Liver (tissue), 9 donors: Measurements from ENCODE around the gene PRSS38. TPM values are rescaled to one million over a fixed set of nuclear protein-coding genes. Genes with fewer than 3 reads are reported as not detected.
A peak's percentile ranks its signal among the peaks of the same experiment; 100 is the strongest.

Experiments
- DNase-seq: peaks from one replicate; pipeline ENCODE4 v3.0.0-alpha.2; 2017; ENCODE audit warnings: low spot score
- H3K27ac ChIP-seq, 2 donors: one replicate each; pipeline ENCODE4 v1.7.0; 2013; ENCODE audit warnings: inconsistent platforms in 2 of 2, low read length in 2 of 2, control low read depth in 1 of 2, low read depth in 1 of 2, mild to moderate bottlenecking in 1 of 2
- H3K27me3 ChIP-seq, 4 donors: one replicate each; pipeline versions ENCODE4 v1.6.1 to v1.7.0; 2013; ENCODE audit warnings: low read length in 3 of 4, inconsistent platforms in 1 of 4, mild to moderate bottlenecking in 1 of 4, moderate library complexity in 1 of 4; ENCODE audit not compliant: control insufficient read depth in 4 of 4, insufficient read depth in 4 of 4
- H3K36me3 ChIP-seq, 4 donors: one replicate each; pipeline versions ENCODE4 v1.6.1 to v1.7.0; 2013; ENCODE audit warnings: low read length in 3 of 4, mild to moderate bottlenecking in 3 of 4, low read depth in 1 of 4, moderate library complexity in 1 of 4; ENCODE audit not compliant: control insufficient read depth in 4 of 4, insufficient read depth in 3 of 4
- H3K4me1 ChIP-seq, 4 donors: one replicate each; pipeline versions ENCODE4 v1.6.1 to v1.7.0; 2013; ENCODE audit warnings: low read length in 3 of 4, mild to moderate bottlenecking in 3 of 4, moderate library complexity in 1 of 4; ENCODE audit not compliant: control insufficient read depth in 4 of 4, insufficient read depth in 4 of 4
- H3K4me3 ChIP-seq, 3 donors: one replicate each; pipeline versions ENCODE4 v1.6.1 to v1.7.0; 2013; ENCODE audit warnings: low read length in 3 of 3, control low read depth in 1 of 3, low read depth in 1 of 3, mild to moderate bottlenecking in 1 of 3
- H3K9ac ChIP-seq, 2 donors: one replicate each; pipeline ENCODE4 v1.7.0; 2013; ENCODE audit warnings: low read length in 2 of 2, mild to moderate bottlenecking in 2 of 2, moderate library complexity in 2 of 2, control low read depth in 1 of 2, low read depth in 1 of 2
- H3K9me3 ChIP-seq, 4 donors: one replicate each; pipeline versions ENCODE4 v1.6.1 to v1.7.0; 2013; ENCODE audit warnings: low read length in 3 of 4; ENCODE audit not compliant: control insufficient read depth in 4 of 4
- EGR1 ChIP-seq, 2 donors: IDR thresholded peaks; 2 replicates each; pipeline ENCODE4 v1.6.1; 2016 to 2018; ENCODE audit warnings: antibody characterized with exemption in 2 of 2, low read depth in 2 of 2
- FOXA1 ChIP-seq: IDR thresholded peaks from 2 replicates; pipeline ENCODE4 v1.6.1; 2016; ENCODE audit warnings: antibody characterized with exemption
- FOXA2 ChIP-seq: IDR thresholded peaks from 2 replicates; pipeline ENCODE4 v1.6.1; 2016; ENCODE audit warnings: antibody characterized with exemption
- GABPA ChIP-seq, 2 donors: IDR thresholded peaks in 1 of 2; conservative IDR thresholded peaks in 1 of 2; 2 replicates each; pipeline ENCODE4 v1.6.1; 2016; ENCODE audit warnings: antibody characterized with exemption in 2 of 2, mild to moderate bottlenecking in 1 of 2, moderate library complexity in 1 of 2
- HNF4A ChIP-seq, 2 donors: conservative IDR thresholded peaks; 2 replicates each; pipeline ENCODE4 v1.6.1; 2016; ENCODE audit warnings: antibody characterized with exemption in 2 of 2, mild to moderate bottlenecking in 2 of 2
- HNF4G ChIP-seq: IDR thresholded peaks from 2 replicates; pipeline ENCODE4 v1.6.1; 2016; ENCODE audit warnings: antibody characterized with exemption
- JUND ChIP-seq, 2 donors: IDR thresholded peaks; 2 replicates each; pipeline ENCODE4 v1.6.1; 2016; ENCODE audit warnings: antibody characterized with exemption in 2 of 2
- NR2F2 ChIP-seq: IDR thresholded peaks from 2 replicates; pipeline ENCODE4 v1.6.1; 2016; ENCODE audit warnings: antibody characterized with exemption
- RAD21 ChIP-seq, 2 donors: IDR thresholded peaks; 2 replicates each; pipeline ENCODE4 v1.6.1; 2016; ENCODE audit warnings: antibody characterized with exemption in 2 of 2, mild to moderate bottlenecking in 2 of 2
- RXRA ChIP-seq, 2 donors: IDR thresholded peaks; 2 replicates each; pipeline ENCODE4 v1.6.1; 2017 to 2018; ENCODE audit warnings: antibody characterized with exemption in 2 of 2, mild to moderate bottlenecking in 1 of 2
- SP1 ChIP-seq: IDR thresholded peaks from 2 replicates; pipeline ENCODE4 v1.6.1; 2018; ENCODE audit warnings: antibody characterized with exemption, mild to moderate bottlenecking
- TAF1 ChIP-seq: conservative IDR thresholded peaks from 2 replicates; pipeline ENCODE4 v1.6.1; 2016; ENCODE audit warnings: antibody characterized with exemption, mild to moderate bottlenecking
- YY1 ChIP-seq: IDR thresholded peaks from 2 replicates; pipeline ENCODE4 v1.6.1; 2016; ENCODE audit warnings: antibody characterized with exemption, mild to moderate bottlenecking
- WGBS: extraction: QIAGEN DNeasy Blood & Tissue Kit; methylation state at CpG from one replicate; pipeline ENCODE4 v1.1.7; 2013; 5-methylcytosine and 5-hydroxymethylcytosine counted together
- polyA plus RNA-seq, 2 donors: library from polyadenylated mRNA; stranded (reverse) in 1 of 2; unstranded in 1 of 2; fragments of 200-250 nt in 1 of 2; fragments of >200 nt in 1 of 2; fragmentation: Nextera tagmentation in 1 of 2; extraction: Ambion mirVana in 1 of 2; gene quantifications; one replicate each; pipeline versions ENCODE4 v1.2.1 to v1.2.3, GENCODE V29; 2013 to 2015
- total RNA-seq, 2 donors: library from RNA; depleted of rRNA; stranded (reverse); fragments of >200 nt; gene quantifications; one replicate each; pipeline ENCODE4 v1.2.3, GENCODE V29; 2014
- TF ChIP-seq, protein P1 (sequence below): IDR thresholded peaks from 2 replicates; pipeline ENCODE4 v1.6.1; 2016; ENCODE audit warnings: antibody characterized with exemption
- TF ChIP-seq, protein P2 (sequence below): IDR thresholded peaks from 2 replicates; pipeline ENCODE4 v1.6.1; 2016; ENCODE audit warnings: antibody characterized with exemption
- TF ChIP-seq, protein P3 (sequence below): fragments of 150-350 bp; IDR thresholded peaks from 2 replicates; pipeline ENCODE4 v1.5.1; 2017; ENCODE audit warnings: improper control_type of control experiment, low read depth, low read length; ENCODE audit not compliant: missing input control
- TF ChIP-seq, protein P4 (sequence below): IDR thresholded peaks from 2 replicates; pipeline ENCODE4 v1.6.1; 2016; ENCODE audit warnings: antibody characterized with exemption
- TF ChIP-seq, protein P5 (sequence below): IDR thresholded peaks from 2 replicates; pipeline ENCODE4 v1.6.1; 2016; ENCODE audit warnings: antibody characterized with exemption, mild to moderate bottlenecking
- donor health status: healthy.
- donor health status: healthy.
- donor health status: healthy.
- donor health status: healthy.
- donor health status: healthy.

PRSS38 gene
- total and polyA plus RNA-seq, 4 donors: not detected

DNA sequence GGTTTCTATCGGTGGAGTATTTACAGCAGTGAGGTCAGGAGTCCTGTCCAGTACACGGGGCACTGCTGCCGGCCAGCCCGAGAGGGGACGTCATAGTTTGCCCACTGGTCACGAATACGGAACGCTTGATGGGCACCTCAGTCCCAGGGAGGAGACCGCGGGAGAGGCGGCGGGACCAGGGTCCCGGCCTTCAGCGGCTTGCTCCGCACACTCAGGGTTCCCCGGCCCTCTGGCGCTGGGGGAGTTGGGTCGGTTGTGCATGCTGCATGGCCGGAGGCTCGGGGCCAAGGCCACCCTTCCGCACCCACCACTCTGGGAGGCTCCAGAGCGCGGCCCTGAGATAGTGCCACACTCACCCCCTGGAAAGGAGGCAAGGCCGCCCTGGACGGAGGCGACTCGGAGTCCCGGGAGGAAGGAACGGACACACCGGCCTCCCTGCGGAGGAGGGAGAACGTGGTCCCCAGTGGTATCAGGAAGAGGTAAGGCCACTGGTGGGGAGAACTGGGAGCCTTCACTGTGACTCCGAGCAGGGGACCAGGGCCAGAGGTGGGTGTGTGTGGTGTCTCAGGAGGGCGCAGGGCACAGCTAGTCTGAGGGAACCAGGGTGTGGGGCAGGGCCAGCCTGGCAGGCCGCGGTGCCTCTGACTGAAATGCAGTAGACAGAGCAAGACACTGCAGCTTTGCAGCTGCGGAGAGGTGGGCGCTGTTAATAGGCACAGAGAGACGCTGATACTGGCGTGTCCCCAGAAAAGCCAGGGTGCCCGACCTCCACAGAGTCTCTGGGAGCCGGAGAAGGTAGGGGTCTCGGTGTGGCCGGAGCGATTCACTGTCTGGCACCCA is 28.6 kb upstream of the PRSS38 start:
- peak; percentile 30 for DNase-seq
- Histone ChIP-seq H3K4me3 (peak overlapping the region; percentile 18 to 63 (median 55)), H3K27me3 (no peaks in the 10 kb centered on the region), H3K27ac (no peak overlapping the region), H3K9me3 (no peaks in the 10 kb centered on the region), H3K36me3 (peaks cover 0 to 4% (median 0%) of the 10 kb centered on the region in 4 donors), H3K9ac (no peak overlapping the region), H3K4me1 (peaks cover 7 to 23% (median 16%) of the 10 kb centered on the region in 4 donors)
- WGBS: 34% methylated on average over 45 of the region's 45 CpGs
- TF ChIP-seq FOXA2 (no peak), RXRA (IDR thresholded peaks at IDR 0.05) (no peak), YY1 (no peak), EGR1 (IDR thresholded peaks at IDR 0.05; ENCODE audit: low read depth in 2 of 2) (no peak), GABPA (IDR thresholded peaks at IDR 0.05 in 1 of 2, conservative IDR thresholded peaks at IDR 0.05 in 1 of 2) (no peak), JUND (IDR thresholded peaks at IDR 0.05) (no peak), FOXA1 (no peak), HNF4G (no peak), TAF1 (no peak), NR2F2 (no peak), HNF4A (conservative IDR thresholded peaks at IDR 0.05) (no peak), RAD21 (IDR thresholded peaks at IDR 0.05) (no peak), SP1 (no peak)
- TF ChIP-seq, protein P1, sequence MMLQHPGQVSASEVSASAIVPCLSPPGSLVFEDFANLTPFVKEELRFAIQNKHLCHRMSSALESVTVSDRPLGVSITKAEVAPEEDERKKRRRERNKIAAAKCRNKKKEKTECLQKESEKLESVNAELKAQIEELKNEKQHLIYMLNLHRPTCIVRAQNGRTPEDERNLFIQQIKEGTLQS: no peak
- TF ChIP-seq, protein P2, sequence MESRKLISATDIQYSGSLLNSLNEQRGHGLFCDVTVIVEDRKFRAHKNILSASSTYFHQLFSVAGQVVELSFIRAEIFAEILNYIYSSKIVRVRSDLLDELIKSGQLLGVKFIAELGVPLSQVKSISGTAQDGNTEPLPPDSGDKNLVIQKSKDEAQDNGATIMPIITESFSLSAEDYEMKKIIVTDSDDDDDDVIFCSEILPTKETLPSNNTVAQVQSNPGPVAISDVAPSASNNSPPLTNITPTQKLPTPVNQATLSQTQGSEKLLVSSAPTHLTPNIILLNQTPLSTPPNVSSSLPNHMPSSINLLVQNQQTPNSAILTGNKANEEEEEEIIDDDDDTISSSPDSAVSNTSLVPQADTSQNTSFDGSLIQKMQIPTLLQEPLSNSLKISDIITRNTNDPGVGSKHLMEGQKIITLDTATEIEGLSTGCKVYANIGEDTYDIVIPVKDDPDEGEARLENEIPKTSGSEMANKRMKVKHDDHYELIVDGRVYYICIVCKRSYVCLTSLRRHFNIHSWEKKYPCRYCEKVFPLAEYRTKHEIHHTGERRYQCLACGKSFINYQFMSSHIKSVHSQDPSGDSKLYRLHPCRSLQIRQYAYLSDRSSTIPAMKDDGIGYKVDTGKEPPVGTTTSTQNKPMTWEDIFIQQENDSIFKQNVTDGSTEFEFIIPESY: no peak
- TF ChIP-seq, protein P3, sequence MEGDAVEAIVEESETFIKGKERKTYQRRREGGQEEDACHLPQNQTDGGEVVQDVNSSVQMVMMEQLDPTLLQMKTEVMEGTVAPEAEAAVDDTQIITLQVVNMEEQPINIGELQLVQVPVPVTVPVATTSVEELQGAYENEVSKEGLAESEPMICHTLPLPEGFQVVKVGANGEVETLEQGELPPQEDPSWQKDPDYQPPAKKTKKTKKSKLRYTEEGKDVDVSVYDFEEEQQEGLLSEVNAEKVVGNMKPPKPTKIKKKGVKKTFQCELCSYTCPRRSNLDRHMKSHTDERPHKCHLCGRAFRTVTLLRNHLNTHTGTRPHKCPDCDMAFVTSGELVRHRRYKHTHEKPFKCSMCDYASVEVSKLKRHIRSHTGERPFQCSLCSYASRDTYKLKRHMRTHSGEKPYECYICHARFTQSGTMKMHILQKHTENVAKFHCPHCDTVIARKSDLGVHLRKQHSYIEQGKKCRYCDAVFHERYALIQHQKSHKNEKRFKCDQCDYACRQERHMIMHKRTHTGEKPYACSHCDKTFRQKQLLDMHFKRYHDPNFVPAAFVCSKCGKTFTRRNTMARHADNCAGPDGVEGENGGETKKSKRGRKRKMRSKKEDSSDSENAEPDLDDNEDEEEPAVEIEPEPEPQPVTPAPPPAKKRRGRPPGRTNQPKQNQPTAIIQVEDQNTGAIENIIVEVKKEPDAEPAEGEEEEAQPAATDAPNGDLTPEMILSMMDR: no peak
- TF ChIP-seq, protein P4, sequence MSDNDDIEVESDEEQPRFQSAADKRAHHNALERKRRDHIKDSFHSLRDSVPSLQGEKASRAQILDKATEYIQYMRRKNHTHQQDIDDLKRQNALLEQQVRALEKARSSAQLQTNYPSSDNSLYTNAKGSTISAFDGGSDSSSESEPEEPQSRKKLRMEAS: no peak
- TF ChIP-seq, protein P5, sequence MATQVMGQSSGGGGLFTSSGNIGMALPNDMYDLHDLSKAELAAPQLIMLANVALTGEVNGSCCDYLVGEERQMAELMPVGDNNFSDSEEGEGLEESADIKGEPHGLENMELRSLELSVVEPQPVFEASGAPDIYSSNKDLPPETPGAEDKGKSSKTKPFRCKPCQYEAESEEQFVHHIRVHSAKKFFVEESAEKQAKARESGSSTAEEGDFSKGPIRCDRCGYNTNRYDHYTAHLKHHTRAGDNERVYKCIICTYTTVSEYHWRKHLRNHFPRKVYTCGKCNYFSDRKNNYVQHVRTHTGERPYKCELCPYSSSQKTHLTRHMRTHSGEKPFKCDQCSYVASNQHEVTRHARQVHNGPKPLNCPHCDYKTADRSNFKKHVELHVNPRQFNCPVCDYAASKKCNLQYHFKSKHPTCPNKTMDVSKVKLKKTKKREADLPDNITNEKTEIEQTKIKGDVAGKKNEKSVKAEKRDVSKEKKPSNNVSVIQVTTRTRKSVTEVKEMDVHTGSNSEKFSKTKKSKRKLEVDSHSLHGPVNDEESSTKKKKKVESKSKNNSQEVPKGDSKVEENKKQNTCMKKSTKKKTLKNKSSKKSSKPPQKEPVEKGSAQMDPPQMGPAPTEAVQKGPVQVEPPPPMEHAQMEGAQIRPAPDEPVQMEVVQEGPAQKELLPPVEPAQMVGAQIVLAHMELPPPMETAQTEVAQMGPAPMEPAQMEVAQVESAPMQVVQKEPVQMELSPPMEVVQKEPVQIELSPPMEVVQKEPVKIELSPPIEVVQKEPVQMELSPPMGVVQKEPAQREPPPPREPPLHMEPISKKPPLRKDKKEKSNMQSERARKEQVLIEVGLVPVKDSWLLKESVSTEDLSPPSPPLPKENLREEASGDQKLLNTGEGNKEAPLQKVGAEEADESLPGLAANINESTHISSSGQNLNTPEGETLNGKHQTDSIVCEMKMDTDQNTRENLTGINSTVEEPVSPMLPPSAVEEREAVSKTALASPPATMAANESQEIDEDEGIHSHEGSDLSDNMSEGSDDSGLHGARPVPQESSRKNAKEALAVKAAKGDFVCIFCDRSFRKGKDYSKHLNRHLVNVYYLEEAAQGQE: no peak
